Stimulated activated CD4-positive, alpha-beta T cell treated with anti-CD3 and anti-CD28 coated beads, Interleukin-4, amount 100 ng/mL, for 4 hours (primary cell): Measurements from ENCODE around the gene FES.
"Not testable (repeated sequence)": the region's sequence is repeated elsewhere in the genome, so short reads cannot be mapped to it uniquely, and the experiment has no call there.

ENCODE experiments used
- DNase-seq, 2 experiments: peaks; one replicate each; pipeline ENCODE4 v3.0.0-alpha.2; 2020

Gene FES

DNA sequence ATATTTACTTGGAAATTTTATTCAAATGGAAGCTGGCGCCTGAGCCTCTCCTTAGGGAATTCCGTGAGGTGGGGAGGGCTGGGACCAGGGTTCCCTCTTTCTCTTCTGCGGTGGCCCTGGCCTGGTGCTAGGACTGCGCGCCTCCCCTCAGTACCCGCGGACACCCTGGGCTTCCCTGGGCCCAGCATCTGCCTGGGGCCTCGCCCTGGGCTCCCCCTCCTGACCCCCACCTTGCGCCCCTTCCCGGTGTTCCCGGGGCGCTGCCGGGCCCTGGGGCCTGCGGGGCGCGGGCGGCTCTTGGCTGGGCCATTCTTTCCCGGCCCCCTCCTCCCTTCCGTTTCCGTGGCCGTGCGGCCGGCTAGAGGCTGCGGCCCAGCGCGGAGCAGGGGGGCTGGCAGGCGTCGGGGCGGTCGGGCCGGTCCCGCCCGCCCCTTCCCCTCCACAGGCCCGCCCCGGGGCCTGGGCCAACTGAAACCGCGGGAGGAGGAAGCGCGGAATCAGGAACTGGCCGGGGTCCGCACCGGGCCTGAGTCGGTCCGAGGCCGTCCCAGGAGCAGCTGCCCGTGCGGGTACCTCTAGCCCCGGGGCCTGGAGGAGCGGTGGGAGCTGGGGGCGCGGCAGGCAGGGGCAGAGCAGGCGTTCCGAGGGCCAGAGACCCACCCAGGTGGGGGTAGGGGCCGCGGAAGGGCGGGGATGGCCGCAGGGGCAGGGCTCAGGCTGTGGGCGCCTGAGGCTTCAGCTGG, at the start of gene FES:
FES (plus strand) TSS at position 529 of the 743 bp plus-strand sequence. CDS start 542 bp downstream, outside the sequence.
- DNase-seq: no peak

GRCh38 chr15:90834626-90835025, 49.7 kb upstream of the FES start:
- DNase-seq: no peak

DNA sequence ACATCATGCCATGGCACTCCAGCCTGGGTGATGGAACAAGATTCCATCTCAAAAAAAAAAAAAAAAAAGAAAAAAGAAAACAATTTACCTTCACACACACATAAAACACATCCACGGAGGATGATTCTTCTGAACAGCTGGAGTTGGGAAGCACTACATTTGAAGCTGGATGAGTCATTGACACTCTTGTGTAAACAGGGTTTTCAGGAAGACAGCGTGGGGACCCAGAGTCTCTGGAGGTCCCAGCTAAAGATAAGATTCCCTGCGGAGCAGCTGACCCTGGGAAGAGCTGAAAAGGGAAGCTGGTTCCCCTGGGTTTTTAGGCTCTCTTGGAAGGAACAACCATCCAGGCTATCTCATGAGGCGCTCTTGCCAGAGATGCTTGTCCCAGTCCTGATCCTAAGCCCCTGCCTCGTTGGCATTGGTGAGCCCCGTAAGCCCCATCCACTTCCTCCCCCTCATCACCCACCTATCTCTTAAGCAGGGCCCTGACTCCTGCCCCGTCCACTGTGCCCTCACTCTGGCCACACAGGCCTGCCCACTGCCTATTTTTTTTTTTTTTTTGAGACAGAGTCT, 47.9 kb upstream of the FES start:
- no peak for DNase-seq

DNA sequence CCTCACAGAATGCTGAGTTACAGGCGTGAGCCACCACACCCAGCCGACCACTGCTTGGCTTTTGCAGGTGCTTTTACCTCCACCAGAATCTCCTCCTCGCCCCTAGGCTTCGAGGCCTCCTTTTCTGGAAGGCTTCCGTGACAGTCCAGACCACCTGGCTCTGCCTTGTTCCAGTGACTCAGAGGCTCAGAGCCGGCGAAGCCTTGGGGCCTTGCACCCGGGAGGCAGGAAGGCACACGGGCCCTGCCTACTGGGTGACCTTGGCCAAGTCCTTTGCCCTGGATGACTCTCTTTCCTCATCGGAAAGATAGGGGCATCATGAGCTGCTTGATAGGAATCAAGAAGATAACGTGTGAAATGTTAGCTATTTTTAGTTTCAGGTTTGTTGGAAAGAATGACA, 47.2 kb upstream of the FES start:
- DNase-seq: no peak

GRCh38 chr15:90838139-90838538, 46.2 kb upstream of the FES start:
- DNase-seq: peak; percentile 75 to 92

GRCh38 chr15:90838544-90838943, 45.8 kb upstream of the FES start:
- DNase-seq: no peak

GRCh38 chr15:90839187-90840071, 44.9 kb upstream of the FES start:
- DNase-seq: no peak

DNA sequence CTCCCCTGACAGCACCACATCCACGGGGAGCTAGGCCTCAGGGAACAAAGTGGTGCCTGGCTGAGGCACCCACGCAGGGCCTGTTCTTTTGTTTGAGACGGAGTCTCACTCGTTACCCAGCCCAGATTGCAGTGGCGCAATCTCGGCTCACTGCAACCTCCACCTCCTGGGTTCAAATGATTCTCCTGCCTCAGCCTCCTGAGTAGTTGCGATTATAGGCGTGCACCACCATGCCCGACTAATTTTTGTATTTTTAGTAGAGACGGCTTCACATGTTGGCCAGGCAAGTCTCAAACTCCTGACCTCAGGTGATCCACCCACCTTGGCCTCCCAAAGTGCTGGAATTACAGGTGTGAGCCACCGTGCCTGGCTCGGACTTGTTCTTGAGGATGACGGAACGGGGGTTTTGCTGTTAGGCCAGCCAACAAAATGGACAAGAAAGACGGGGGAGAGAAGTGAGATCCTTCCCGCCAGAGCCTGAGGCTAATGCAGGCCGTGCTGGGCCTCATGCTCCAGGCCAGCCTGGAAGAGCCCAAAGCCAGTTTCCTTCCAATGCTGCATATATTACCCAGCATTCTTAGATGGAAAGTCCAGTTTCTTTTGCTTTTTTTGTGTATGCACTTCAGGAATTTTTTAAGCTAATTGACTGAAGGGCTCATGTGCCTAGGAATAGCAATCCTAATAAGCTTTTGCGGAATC, 44.0 kb upstream of the FES start:
- no peak for DNase-seq

- no peak for DNase-seq
Measured at GRCh38 chr15:90840954-90841353, 43.4 kb upstream of the FES start.

DNA sequence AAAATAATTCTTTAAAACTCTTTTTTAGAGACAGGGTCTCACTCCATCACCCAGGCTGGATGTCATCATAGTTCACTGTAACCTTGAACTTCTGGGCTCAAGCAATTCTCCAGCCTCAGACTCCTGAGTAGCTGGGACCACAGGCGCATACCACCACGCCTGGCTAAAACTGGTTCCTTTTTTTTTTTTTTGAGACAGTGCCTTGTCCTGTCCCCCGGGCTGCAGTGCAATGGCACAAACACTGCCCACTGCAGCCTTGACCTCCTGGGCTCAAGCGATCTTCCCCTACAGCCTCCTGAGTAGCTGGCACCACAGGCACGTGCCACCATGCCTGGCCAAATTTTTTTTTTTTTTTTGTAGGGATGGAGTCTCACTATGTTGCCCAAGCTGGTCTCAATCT, 39.6 kb upstream of the FES start:
- DNase-seq: no peak

- no peak for DNase-seq
Measured at GRCh38 chr15:90845201-90845949, 38.9 kb upstream of the FES start.

DNA sequence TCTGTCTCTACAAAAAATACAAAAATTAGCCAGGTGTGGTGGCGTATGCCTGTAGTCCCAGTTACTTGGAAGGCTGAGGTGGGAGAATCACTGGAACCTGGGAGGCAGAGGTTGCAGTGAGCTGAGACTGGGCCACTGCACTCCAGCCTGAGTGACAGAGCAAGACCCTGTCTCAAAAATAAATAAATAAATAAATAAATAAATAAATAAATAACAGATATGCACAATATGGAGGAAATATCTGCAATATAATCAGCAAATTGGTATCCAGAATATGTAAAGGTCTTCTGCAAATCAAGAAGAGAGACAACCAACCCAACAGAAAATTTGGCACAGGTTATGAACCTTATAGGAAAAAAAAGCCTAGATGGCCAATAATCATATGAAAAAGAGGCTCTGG, 34.9 kb upstream of the FES start:
- DNase-seq: not testable (repeated sequence)

- no peak for DNase-seq
Measured at GRCh38 chr15:90851114-90851513, 33.2 kb upstream of the FES start.

GRCh38 chr15:90851940-90852339, 32.4 kb upstream of the FES start:
- DNase-seq: no peak

DNA sequence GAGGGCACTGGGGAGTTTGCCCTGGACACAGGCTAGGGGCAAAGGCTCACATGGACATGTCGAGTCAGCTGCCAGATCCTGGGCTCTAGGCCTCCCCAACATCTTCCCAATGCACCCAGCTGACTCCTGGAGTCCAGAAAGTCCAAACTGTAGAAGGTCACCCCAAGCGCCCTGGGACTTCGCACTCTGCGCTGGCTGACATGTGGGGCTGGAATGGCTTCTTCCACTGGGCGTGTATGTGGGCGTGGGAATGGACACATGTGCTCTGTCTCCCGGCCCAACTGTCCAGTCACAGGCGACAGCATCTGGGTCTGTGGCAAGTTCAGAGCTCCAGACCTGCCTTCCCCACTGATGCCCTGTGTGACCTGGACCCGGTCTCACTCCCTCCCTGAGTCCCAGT, 29.2 kb upstream of the FES start:
- DNase-seq: no peak

DNA sequence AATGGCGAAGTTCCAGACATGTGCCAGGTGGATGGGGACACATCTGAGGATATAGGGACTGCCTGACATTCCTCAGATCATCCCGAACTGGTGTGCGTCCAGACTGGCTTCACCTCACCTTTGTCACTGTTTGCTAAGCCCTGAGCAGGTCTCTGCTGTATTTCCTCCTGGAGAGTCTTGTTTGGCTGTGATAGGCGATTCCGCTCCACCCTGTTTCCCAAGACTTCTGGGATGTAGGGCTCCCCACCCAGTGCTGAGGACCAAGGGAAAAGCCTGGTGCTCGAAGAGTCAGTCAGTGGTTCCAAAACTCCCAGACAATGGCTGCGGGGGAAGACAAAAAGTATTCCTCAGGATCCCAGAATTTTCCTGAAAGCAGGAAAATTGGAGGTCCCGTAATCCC, 27.0 kb upstream of the FES start:
- DNase-seq: no peak

GRCh38 chr15:90857883-90858443, 26.3 kb upstream of the FES start:
- DNase-seq: no peak

GRCh38 chr15:90859234-90860131, 24.8 kb upstream of the FES start:
- no peak for DNase-seq

GRCh38 chr15:90860450-90860849, 23.9 kb upstream of the FES start:
- no peak for DNase-seq

- no peak for DNase-seq
Measured at GRCh38 chr15:90860942-90861675, 23.2 kb upstream of the FES start.
